HG02840 (cell line): Measurements from ENCODE around the gene KCNF1.

Source experiments
- ATAC-seq: cut with Tn5 transposase; IDR thresholded peaks from one replicate; pipeline ENCODE4 v1.9.1; 2021; ENCODE audit warnings: mild to moderate bottlenecking, moderate library complexity, moderate number of reproducible peaks; ENCODE audit not compliant: unreplicated experiment, low FRiP score

The KCNF1 gene

GRCh38 chr2:10879624-10880585 lies 31.8 kb upstream of the KCNF1 start:
- no peak for ATAC-seq

GRCh38 chr2:10880586-10881321 lies 31.0 kb upstream of the KCNF1 start:
- no peak for ATAC-seq

- no peak for ATAC-seq
These were observed 29.2 kb upstream of the KCNF1 start for GRCh38 chr2:10882568-10882967.

- ATAC-seq: no peak
These were observed 28.7 kb upstream of the KCNF1 start for GRCh38 chr2:10883066-10883465.

GRCh38 chr2:10883801-10884478 lies 27.8 kb upstream of the KCNF1 start:
- ATAC-seq: no peak

GRCh38 chr2:10884574-10884975 lies 27.2 kb upstream of the KCNF1 start:
- no peak for ATAC-seq

GRCh38 chr2:10885094-10885860 lies 26.5 kb upstream of the KCNF1 start:
- no peak for ATAC-seq

- no peak for ATAC-seq
These were observed 24.3 kb upstream of the KCNF1 start for GRCh38 chr2:10887476-10887875.

- no peak for ATAC-seq
These were observed 22.0 kb upstream of the KCNF1 start for GRCh38 chr2:10889651-10890215.

GRCh38 chr2:10890706-10891270 lies 20.9 kb upstream of the KCNF1 start:
- no peak for ATAC-seq

- no peak for ATAC-seq
These were observed 20.3 kb upstream of the KCNF1 start for GRCh38 chr2:10891390-10891789.

- ATAC-seq: no peak
These were observed 19.9 kb upstream of the KCNF1 start for GRCh38 chr2:10891848-10892247.

GRCh38 chr2:10892316-10892715 lies 19.4 kb upstream of the KCNF1 start:
- ATAC-seq: no peak

- ATAC-seq: no peak
These were observed 18.9 kb upstream of the KCNF1 start for GRCh38 chr2:10892796-10893350.

GRCh38 chr2:10894264-10894935 lies 17.3 kb upstream of the KCNF1 start:
- ATAC-seq: no peak

GRCh38 chr2:10895231-10895630 lies 16.5 kb upstream of the KCNF1 start:
- ATAC-seq: no peak

GRCh38 chr2:10897956-10898355 lies 13.8 kb upstream of the KCNF1 start:
- no peak for ATAC-seq

GRCh38 chr2:10900216-10901109 lies 11.3 kb upstream of the KCNF1 start:
- no peak for ATAC-seq
